AG10803 (cell line): ENCODE data around the gene KIAA1217.

Experiments used
- DNase-seq: peaks from one replicate; pipeline ENCODE4 v3.0.0; 2010; ENCODE audit warnings: low read depth
- H3K4me3 ChIP-seq: 2 replicates; pipeline ENCODE4 v1.5.1; 2011; ENCODE audit warnings: mild to moderate bottlenecking, low read length, control low read depth
- TF ChIP-seq, protein P1 (sequence below): conservative IDR thresholded peaks from 2 replicates; pipeline ENCODE4 v1.5.1; 2011; ENCODE audit warnings: mild to moderate bottlenecking, low read length, control low read depth, inconsistent platforms

KIAA1217 gene

DNA sequence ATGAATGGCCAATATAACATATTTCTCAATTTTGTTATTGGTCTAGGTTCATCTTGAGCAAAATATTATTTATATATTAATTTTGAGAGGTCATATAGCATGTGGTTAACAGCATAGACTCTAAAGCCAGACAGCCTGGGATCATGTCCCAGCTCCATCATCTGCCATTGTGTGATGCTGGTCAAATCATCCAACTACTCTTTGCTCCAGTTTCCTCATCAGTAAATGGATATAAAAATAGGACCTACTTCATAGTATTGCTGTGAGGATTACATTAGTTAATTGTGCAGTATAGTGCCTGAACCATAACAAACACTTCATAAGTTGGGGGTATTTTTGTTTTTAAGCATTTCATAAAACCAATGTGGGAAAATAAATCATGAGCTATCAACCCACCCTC lies 199.0 kb downstream of the KIAA1217 start:
- TF ChIP-seq, protein P1, sequence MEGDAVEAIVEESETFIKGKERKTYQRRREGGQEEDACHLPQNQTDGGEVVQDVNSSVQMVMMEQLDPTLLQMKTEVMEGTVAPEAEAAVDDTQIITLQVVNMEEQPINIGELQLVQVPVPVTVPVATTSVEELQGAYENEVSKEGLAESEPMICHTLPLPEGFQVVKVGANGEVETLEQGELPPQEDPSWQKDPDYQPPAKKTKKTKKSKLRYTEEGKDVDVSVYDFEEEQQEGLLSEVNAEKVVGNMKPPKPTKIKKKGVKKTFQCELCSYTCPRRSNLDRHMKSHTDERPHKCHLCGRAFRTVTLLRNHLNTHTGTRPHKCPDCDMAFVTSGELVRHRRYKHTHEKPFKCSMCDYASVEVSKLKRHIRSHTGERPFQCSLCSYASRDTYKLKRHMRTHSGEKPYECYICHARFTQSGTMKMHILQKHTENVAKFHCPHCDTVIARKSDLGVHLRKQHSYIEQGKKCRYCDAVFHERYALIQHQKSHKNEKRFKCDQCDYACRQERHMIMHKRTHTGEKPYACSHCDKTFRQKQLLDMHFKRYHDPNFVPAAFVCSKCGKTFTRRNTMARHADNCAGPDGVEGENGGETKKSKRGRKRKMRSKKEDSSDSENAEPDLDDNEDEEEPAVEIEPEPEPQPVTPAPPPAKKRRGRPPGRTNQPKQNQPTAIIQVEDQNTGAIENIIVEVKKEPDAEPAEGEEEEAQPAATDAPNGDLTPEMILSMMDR: no peak
- no peak overlapping the region for H3K4me3 ChIP-seq
- no peak for DNase-seq

DNA sequence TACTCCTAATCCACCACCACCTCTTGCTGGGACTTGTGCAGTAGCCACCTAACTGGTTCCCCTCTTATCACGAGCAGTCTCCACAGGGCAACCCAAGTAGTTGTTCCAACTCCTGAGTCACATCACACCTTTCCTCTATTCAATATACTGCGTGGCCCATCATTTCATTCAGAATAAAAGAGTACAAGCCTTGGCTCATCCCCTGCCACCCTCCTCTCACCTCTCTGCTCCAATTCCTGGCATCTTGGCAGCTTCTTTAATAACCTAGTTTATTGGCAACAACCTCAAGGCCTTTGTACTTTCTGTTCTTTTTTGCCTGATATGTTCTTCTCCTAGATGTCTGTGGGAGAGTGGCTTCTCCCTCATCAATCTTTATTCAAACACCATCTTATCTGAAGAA lies 199.4 kb downstream of the KIAA1217 start:
- TF ChIP-seq, protein P1: no peak
- no peak overlapping the region for H3K4me3 ChIP-seq
- no peak for DNase-seq

DNA sequence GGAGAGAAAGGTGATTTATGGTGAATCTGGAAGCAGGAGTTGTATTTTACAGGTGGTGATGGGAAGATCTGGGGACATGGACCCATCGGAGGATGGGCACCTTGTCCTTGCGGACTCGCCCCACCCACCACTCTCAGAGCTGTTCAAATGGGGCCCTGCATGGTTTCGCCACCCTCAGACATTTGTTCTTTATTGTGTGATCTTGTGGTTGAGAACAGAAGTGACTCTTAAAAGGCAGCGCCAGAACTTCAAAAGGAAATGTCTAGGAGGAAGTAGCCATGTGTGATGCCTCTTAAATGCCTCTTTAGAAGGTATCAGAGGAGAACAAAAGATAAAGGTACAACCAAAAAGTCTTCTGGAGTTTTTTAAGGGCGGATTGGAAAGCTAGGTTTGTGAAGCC lies 205.7 kb downstream of the KIAA1217 start:
- TF ChIP-seq, protein P1: no peak
- DNase-seq: no peak

DNA sequence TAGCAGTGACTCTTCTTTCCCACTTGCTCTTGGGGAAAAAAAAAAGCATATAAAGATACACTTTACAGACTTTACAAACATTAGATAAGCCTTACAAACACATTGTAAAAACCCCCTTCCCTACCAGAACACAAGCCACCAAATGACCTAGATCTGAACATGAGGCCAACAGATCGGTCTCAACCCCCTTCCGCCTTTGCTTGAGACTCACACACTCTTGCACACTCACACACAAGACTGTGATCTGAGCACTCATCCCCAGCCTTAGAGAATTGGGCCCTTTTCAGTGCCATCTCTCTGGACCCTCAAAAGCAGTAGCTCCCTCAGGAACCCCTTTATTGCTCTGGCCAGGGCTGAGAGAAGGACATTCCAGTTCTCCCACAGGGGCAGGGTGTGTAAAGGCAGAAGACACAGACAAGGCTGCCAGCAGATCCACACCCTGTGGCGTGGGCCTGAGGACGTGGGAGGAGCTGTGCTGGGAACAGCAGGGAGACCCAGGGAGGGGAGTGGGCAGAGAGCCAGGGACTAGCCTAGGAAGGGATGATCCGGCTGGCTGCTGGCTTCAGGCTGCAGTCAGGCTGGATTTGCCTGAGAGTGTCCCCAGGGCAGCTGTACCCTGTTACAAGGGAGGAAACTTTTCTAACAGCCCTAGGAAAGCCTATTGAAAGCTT lies 206.7 kb downstream of the KIAA1217 start:
- TF ChIP-seq, protein P1: no peak
- no peak overlapping the region for H3K4me3 ChIP-seq
- DNase-seq: peak; percentile 53

More for the DNA sequence above, 205.7 kb downstream of the KIAA1217 start:
- no peak overlapping the region for H3K4me3 ChIP-seq

DNA sequence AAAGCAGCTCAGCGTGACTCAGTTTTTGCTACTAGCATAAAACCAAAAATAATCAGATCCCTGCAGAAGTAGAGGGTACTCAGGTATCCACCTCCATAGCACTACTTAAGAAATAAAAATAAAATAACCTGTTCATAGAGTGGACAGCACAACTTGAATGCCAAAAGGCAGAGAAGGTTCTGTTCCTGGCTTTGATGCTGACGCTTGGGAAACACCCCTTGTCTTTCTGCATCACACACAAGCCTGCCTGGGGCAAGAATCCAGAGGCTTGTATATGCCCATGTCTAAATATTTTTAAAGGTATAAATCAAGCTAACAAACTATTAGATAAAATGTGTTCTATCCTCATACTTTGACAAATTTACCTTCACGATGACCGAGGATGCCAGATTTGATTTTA lies 207.3 kb downstream of the KIAA1217 start:
- TF ChIP-seq, protein P1: no peak
- no peak for DNase-seq
- H3K4me3 ChIP-seq: no peak overlapping the region

DNA sequence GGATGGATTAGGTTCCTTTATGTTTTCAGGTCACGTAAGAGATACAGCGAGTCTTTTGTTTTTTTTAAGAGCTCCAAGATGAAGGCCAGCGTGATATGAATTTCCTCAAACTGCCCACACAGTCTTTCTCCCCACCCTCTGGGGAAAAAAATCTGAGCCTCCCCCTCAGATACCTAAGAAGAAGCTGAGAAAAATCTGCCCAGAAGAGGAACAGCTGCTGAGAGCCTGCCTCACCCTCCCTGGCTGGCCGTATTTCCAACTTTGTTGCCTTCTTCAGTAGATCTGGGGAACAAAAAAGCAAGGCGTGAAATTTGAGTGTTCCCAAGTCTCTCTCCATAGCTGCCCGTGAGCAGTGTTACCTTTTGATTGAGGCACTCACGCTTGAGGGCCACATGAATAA lies 208.1 kb downstream of the KIAA1217 start:
- TF ChIP-seq, protein P1: no peak
- H3K4me3 ChIP-seq: no peak overlapping the region
- DNase-seq: no peak

DNA sequence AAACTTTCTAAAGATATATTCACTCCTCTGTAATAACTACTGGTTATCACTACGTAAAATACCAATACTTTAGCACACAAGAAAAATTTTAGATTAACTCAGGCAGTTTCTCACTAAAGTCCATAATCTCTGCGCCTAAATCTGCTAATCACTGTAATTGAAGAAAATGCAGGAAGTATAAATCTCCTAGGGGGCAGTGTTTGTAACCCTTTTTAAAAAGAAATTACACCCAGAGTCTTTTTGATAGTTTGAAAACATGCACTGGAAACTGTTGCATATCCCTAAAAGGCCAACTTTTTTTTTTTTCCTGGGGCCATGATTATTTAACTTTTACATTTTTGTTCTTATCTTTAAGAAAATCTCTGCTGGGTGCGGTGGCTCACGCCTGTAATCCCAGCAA lies 209.6 kb downstream of the KIAA1217 start:
- no peak overlapping the region for H3K4me3 ChIP-seq
- DNase-seq: no peak
- TF ChIP-seq, protein P1: peak; percentile 32
